Measurements from ENCODE around the gene NEMP1. TPM values are rescaled to one million over a fixed set of nuclear protein-coding genes. Genes with fewer than 3 reads are reported as not detected.

The NEMP1 gene
- total and polyA plus RNA-seq, 12 donors: 1.1 to 6.3 (median 3.6) TPM

DNA sequence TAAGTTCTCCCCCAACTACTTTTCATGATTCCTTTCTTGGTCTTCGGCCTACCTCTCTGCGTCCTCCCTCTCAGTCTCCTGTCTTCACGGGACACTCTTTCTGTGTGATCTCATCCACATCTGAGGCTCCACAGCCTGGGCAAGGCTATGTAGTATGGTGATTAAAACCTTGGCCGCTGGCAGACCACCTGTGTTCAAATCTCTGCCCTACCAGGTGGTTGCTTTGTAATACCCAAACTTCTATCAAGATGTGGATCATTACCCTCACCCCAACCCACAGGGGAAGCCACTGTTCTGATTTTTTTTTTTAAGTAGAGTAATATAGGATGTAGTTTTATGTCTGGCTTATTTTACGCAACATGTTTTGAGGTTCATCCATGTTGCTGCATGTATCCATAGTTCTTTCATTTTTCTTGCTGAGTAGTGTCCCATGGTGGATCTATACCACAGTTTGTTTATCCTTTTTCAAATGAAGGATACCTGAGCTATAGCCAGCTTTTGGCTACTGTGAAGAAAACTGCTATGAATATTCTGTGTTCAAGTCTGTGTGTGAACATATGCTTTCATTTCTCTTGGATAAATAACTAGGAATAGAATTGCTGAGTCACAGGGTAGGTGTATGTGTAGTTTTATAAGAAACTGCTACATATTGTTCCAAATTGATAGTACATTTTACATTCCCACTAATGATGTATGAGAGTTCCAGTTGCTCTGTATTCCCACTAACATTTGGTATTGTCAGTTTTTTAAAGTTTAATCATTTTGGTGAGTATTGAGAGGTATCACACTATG, 40.9 kb upstream of the NEMP1 start:
- intact Hi-C loops (cut with DNase I): loop anchor here in 1 of 10 donors (10.0 kb wide), 1 partner anchor 105 kb away; the partner anchor contains the start of gene TAC3
- TF ChIP-seq, protein P1, sequence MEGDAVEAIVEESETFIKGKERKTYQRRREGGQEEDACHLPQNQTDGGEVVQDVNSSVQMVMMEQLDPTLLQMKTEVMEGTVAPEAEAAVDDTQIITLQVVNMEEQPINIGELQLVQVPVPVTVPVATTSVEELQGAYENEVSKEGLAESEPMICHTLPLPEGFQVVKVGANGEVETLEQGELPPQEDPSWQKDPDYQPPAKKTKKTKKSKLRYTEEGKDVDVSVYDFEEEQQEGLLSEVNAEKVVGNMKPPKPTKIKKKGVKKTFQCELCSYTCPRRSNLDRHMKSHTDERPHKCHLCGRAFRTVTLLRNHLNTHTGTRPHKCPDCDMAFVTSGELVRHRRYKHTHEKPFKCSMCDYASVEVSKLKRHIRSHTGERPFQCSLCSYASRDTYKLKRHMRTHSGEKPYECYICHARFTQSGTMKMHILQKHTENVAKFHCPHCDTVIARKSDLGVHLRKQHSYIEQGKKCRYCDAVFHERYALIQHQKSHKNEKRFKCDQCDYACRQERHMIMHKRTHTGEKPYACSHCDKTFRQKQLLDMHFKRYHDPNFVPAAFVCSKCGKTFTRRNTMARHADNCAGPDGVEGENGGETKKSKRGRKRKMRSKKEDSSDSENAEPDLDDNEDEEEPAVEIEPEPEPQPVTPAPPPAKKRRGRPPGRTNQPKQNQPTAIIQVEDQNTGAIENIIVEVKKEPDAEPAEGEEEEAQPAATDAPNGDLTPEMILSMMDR (IDR thresholded peaks at IDR 0.05): no peak
- DNase-seq: no peak
- Histone ChIP-seq H3K4me3 (no peak overlapping the region), H3K36me3 (no peaks in the 10 kb centered on the region), H3K9me3 (no peaks in the 10 kb centered on the region), H3K4me1 (peaks cover 0 to 21% (median 0%) of the 10 kb centered on the region in 9 donors), H3K27ac (peak overlapping the region in 2 of 10 donors; percentile 7 to 65), H3K27me3 (no peaks in the 10 kb centered on the region)
- ATAC-seq: peak in 1 of 8 donors; percentile 6
- 84 to 88% methylated on average over 5 of the region's 5 CpGs for WGBS, 2 donors

DNA sequence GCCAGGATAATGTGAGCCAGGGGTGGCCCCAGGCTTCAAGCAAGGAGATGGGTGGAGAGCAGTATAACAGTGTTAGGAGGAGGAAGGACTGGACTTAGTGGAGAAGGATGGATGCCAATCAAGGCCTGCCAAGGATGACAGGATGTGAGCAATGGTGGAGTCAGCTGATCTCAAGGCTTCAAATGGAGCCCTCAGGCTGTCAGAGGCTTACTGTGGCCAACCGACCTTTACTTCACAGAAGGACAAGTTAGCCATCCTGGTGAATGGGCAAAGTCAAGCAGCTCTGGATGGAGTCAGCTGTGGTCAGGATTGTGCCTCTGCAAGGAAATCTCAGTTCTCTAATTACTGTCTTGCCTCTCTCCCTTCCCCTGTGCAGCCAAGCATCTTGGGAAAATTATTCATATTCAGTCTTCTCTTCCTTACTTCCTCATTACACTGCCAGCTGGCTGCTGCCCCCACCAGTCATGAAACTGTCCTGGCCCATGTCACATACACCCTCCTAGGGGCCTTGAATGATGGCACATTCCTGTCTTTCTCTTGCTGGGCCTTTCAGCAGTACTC, 40.2 kb upstream of the NEMP1 start:
- TF ChIP-seq, protein P1 (IDR thresholded peaks at IDR 0.05): no peak
- peaks cover 0 to 21% (median 0%) of the 10 kb centered on the region in 9 donors for H3K4me1 ChIP-seq
- H3K27ac ChIP-seq: peak overlapping the region in 3 of 10 donors; percentile 7 to 65 (median 29)
- no peaks in the 10 kb centered on the region for H3K27me3 ChIP-seq
- no peak overlapping the region for H3K4me3 ChIP-seq
- WGBS, 2 donors: 69 to 94% methylated on average over 1 of the region's 1 CpG
- H3K9me3 ChIP-seq: no peaks in the 10 kb centered on the region
- no peak for DNase-seq
- H3K36me3 ChIP-seq: no peaks in the 10 kb centered on the region
- ATAC-seq: peak; percentile 47 to 82 (median 66)
- intact Hi-C loops (cut with DNase I): loop anchor here in 1 of 10 donors (10.0 kb wide), 1 partner anchor 104 kb away; the partner anchor contains the start of gene TAC3

DNA sequence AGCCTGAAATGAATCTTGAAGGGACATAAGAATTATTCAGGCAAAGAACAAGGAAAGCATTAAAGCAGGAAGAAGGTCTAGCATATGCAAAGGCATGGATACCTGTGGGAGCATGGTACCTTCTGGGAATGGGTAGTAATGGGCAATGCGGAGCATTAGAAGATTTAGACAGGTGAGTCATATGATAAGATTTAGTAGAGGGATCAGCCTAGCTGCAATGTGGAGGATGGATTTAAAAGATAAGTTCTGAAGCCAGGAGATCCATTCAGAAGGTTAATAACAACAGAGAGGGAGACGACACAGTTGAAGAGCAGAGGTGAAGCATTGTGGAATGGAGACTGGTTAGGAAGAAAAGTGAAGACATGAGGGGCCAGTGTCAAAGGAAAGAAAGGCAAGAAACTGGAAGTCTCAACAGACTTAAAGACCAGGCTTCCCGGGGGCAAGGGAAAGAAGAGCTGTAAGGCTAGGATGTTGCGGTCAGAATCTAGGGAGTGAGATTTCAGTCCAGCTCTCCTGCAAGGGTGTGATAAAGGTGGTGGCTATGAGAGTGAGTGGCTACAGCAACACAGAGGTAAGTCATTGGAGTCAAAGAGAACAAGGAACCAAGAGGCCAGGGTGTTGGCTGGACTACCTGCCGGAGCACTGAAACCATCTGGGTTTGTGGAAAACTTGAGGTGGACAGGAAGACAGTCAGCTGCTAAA, 38.1 kb upstream of the NEMP1 start:
- H3K36me3 ChIP-seq: no peaks in the 10 kb centered on the region
- no peaks in the 10 kb centered on the region for H3K27me3 ChIP-seq
- TF ChIP-seq, protein P1 (IDR thresholded peaks at IDR 0.05): no peak
- 68 to 86% methylated on average over 5 of the region's 5 CpGs for WGBS, 2 donors
- DNase-seq: no peak
- no peak overlapping the region for H3K4me3 ChIP-seq
- intact Hi-C loops (cut with DNase I): loop anchor here in 1 of 10 donors (10.0 kb wide), 1 partner anchor 102 kb away; the partner anchor contains the start of gene TAC3
- peaks cover 0 to 29% (median 6%) of the 10 kb centered on the region in 9 donors for H3K4me1 ChIP-seq
- ATAC-seq: no peak
- H3K27ac ChIP-seq: no peak overlapping the region
- no peaks in the 10 kb centered on the region for H3K9me3 ChIP-seq
